Measurements from ENCODE around the gene RNF123. TPM values are rescaled to one million over a fixed set of nuclear protein-coding genes. Genes with fewer than 3 reads are reported as not detected.
A peak's percentile ranks its signal among the peaks of the same experiment; 100 is the strongest.

Gene RNF123
- total and polyA plus RNA-seq, 2 experiments from 2014 or later: 27.7 to 39.1 TPM

DNA sequence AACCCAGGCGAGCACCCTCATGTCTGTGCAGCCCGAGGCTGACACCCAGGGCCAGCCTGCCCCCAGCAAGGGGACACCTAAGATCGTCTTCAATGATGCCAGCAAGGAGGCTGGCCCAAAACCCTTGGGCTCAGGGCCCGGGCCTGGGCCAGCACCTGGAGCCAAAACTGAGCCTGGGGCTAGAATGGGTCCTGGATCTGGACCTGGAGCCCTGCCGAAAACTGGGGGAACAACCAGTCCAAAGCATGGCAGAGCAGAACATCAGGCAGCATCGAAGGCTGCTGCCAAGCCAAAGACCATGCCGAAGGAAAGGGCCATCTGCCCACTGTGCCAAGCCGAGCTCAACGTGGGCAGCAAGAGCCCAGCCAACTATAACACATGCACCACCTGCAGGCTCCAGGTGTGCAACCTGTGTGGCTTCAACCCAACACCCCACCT is 46.6 kb upstream of the RNF123 start:
- DNase-seq (ENCODE audit: low spot score): no peak
- Histone ChIP-seq H3K27ac (no peak overlapping the region), H3K79me2 (no peaks in the 10 kb centered on the region), H3K4me3 (no peak overlapping the region), H2AFZ (no peak overlapping the region), H3K9me2 (replicated peaks; ENCODE audit: insufficient read depth) (no peaks in the 10 kb centered on the region), H3K4me2 (no peak overlapping the region), H3K27me3 (no peaks in the 10 kb centered on the region), H4K20me1 (ENCODE audit: insufficient read depth, poor library complexity, severe bottlenecking) (no peaks in the 10 kb centered on the region), H3K4me1 (ENCODE audit: insufficient read depth) (no peaks in the 10 kb centered on the region), H3K36me3 (replicated peaks; ENCODE audit: insufficient read depth, low read depth) (no peaks in the 10 kb centered on the region), H3K9me3 (ENCODE audit: low read depth) (no peaks in the 10 kb centered on the region)
- 94% methylated on average over 9 of the region's 9 CpGs for WGBS (ENCODE audit: low lambda C conversion rate, missing lambda C conversion rate)
- no peak for TF ChIP-seq EZH2 (IDR thresholded peaks at IDR 0.05; ENCODE audit: borderline replicate concordance)
- no peak for TF ChIP-seq EZH2phosphoT487 (IDR thresholded peaks at IDR 0.05; ENCODE audit: low read depth, severe bottlenecking, unreplicated experiment)
- TF ChIP-seq CTCF (IDR thresholded peaks at IDR 0.05; ENCODE audit: poor library complexity): no peak

GRCh38 chr3:49644684-49645083 is 44.7 kb upstream of the RNF123 start:
- no peak for TF ChIP-seq CTCF (IDR thresholded peaks at IDR 0.05; ENCODE audit: poor library complexity)
- no peak for TF ChIP-seq EZH2 (IDR thresholded peaks at IDR 0.05; ENCODE audit: borderline replicate concordance)
- no peak for TF ChIP-seq EZH2phosphoT487 (IDR thresholded peaks at IDR 0.05; ENCODE audit: low read depth, severe bottlenecking, unreplicated experiment)
- Histone ChIP-seq H3K36me3 (replicated peaks; ENCODE audit: insufficient read depth, low read depth) (no peaks in the 10 kb centered on the region), H3K27ac (no peak overlapping the region), H3K4me1 (ENCODE audit: insufficient read depth) (peaks cover 4% of the 10 kb centered on the region), H3K4me2 (no peak overlapping the region), H4K20me1 (ENCODE audit: insufficient read depth, poor library complexity, severe bottlenecking) (no peaks in the 10 kb centered on the region), H3K9me2 (replicated peaks; ENCODE audit: insufficient read depth) (no peaks in the 10 kb centered on the region), H3K9me3 (ENCODE audit: low read depth) (no peaks in the 10 kb centered on the region), H3K27me3 (no peaks in the 10 kb centered on the region), H2AFZ (no peak overlapping the region), H3K4me3 (no peak overlapping the region), H3K79me2 (no peaks in the 10 kb centered on the region)
- WGBS (ENCODE audit: low lambda C conversion rate, missing lambda C conversion rate): 87% methylated on average over 8 of the region's 8 CpGs
- no peak for DNase-seq (ENCODE audit: low spot score)

DNA sequence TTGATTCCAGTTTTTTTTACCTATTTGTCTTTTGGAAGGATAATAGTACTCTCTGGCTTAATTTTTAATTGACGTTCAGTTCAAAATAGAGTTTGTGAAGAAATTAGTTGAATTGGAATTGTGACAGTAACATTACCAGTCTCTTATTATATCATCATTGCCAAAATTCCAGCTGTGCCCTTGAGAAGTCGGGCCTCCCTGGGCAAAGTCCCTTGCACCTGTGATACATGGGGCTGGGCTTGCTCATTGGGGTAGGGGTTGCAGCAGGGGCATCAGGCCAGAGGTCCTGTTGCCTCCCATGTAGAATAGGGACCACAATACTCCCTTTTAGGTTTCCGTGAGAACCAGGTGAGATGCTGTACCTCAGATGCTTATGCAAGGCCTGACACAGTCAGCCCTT is 43.1 kb upstream of the RNF123 start:
- H3K27me3 ChIP-seq: no peaks in the 10 kb centered on the region
- TF ChIP-seq CTCF (IDR thresholded peaks at IDR 0.05; ENCODE audit: poor library complexity) (no peak), EZH2 (IDR thresholded peaks at IDR 0.05; ENCODE audit: borderline replicate concordance) (no peak), EZH2phosphoT487 (IDR thresholded peaks at IDR 0.05; ENCODE audit: low read depth, severe bottlenecking, unreplicated experiment) (no peak)
- H3K9me3 ChIP-seq (ENCODE audit: low read depth): no peaks in the 10 kb centered on the region
- 82% methylated on average over 3 of the region's 3 CpGs for WGBS (ENCODE audit: low lambda C conversion rate, missing lambda C conversion rate)
- no peak overlapping the region for H2AFZ ChIP-seq
- H3K36me3 ChIP-seq (replicated peaks; ENCODE audit: insufficient read depth, low read depth): no peaks in the 10 kb centered on the region
- H3K27ac ChIP-seq: no peak overlapping the region
- no peak overlapping the region for H3K4me3 ChIP-seq
- H3K79me2 ChIP-seq: no peaks in the 10 kb centered on the region
- no peaks in the 10 kb centered on the region for H4K20me1 ChIP-seq (ENCODE audit: insufficient read depth, poor library complexity, severe bottlenecking)
- peaks cover 4% of the 10 kb centered on the region for H3K4me1 ChIP-seq (ENCODE audit: insufficient read depth)
- H3K4me2 ChIP-seq: no peak overlapping the region
- DNase-seq (ENCODE audit: low spot score): no peak
- H3K9me2 ChIP-seq (replicated peaks; ENCODE audit: insufficient read depth): no peaks in the 10 kb centered on the region

GRCh38 chr3:49647741-49648140 is 41.6 kb upstream of the RNF123 start:
- H2AFZ ChIP-seq: no peak overlapping the region
- no peak overlapping the region for H3K4me3 ChIP-seq
- H3K9me2 ChIP-seq (replicated peaks; ENCODE audit: insufficient read depth): no peaks in the 10 kb centered on the region
- H3K4me1 ChIP-seq (ENCODE audit: insufficient read depth): peaks cover 4% of the 10 kb centered on the region
- H3K4me2 ChIP-seq: no peak overlapping the region
- no peak overlapping the region for H3K27ac ChIP-seq
- H3K79me2 ChIP-seq: no peaks in the 10 kb centered on the region
- H4K20me1 ChIP-seq (ENCODE audit: insufficient read depth, poor library complexity, severe bottlenecking): no peaks in the 10 kb centered on the region
- no peak for TF ChIP-seq EZH2 (IDR thresholded peaks at IDR 0.05; ENCODE audit: borderline replicate concordance)
- TF ChIP-seq EZH2phosphoT487 (IDR thresholded peaks at IDR 0.05; ENCODE audit: low read depth, severe bottlenecking, unreplicated experiment): no peak
- TF ChIP-seq CTCF (IDR thresholded peaks at IDR 0.05; ENCODE audit: poor library complexity): no peak
- no peaks in the 10 kb centered on the region for H3K27me3 ChIP-seq
- WGBS (ENCODE audit: low lambda C conversion rate, missing lambda C conversion rate): 70% methylated on average over 2 of the region's 2 CpGs
- H3K9me3 ChIP-seq (ENCODE audit: low read depth): no peaks in the 10 kb centered on the region
- DNase-seq (ENCODE audit: low spot score): peak; percentile 40
- no peaks in the 10 kb centered on the region for H3K36me3 ChIP-seq (replicated peaks; ENCODE audit: insufficient read depth, low read depth)
